Measurements from ENCODE around the gene FAM3D.
A peak's percentile ranks its signal among the peaks of the same experiment; 100 is the strongest.

- TF ChIP-seq POLR2A (IDR thresholded peaks at IDR 0.05): peak; percentile 26 to 28
- TF ChIP-seq CTCF (IDR thresholded peaks at IDR 0.05): peak; percentile 78 to 94 (median 89)
These were observed 81.4 kb downstream of the FAM3D start for GRCh38 chr3:58585005-58585786.
